Natural killer cell (primary cell): ENCODE measurements around the gene MYL5. TPM values are rescaled to one million over a fixed set of nuclear protein-coding genes. Genes with fewer than 3 reads are reported as not detected.

Experiments used
- ATAC-seq, 3 donors: fragments of 150-1000 bp in 2 of 3; fragments of 200-7000 bp in 1 of 3; cut with Tn5 transposase; 1 replicate in 1 of 3; 2 replicates in 2 of 3; pipeline ENCODE4 v1.10.0; 2021; ENCODE audit warnings: mild to moderate bottlenecking in 2 of 3, moderate library complexity in 2 of 3
- DNase-seq, 2 donors: peaks; one replicate each; pipeline versions ENCODE4 v3.0.0 to v3.0.0-alpha.2; 2013 to 2021; ENCODE audit warnings: mixed read lengths in 1 of 2
- H3K27ac ChIP-seq: one replicate; pipeline ENCODE4 v1.5.1; 2013; ENCODE audit warnings: mild to moderate bottlenecking, low read length
- H3K27me3 ChIP-seq: one replicate; pipeline ENCODE4 v1.6.1; 2013; ENCODE audit warnings: low read length; ENCODE audit not compliant: control insufficient read depth, insufficient read depth
- H3K36me3 ChIP-seq: one replicate; pipeline ENCODE4 v1.6.1; 2013; ENCODE audit warnings: low read length; ENCODE audit not compliant: control insufficient read depth, insufficient read depth
- H3K4me1 ChIP-seq: one replicate; pipeline ENCODE4 v1.6.1; 2013; ENCODE audit warnings: low read length; ENCODE audit not compliant: control insufficient read depth, insufficient read depth
- H3K4me3 ChIP-seq: one replicate; pipeline ENCODE4 v1.5.1; 2013; ENCODE audit warnings: low read length
- H3K9me3 ChIP-seq: one replicate; pipeline ENCODE4 v1.6.1; 2013; ENCODE audit warnings: low read length; ENCODE audit not compliant: control insufficient read depth, insufficient read depth
- H3K27ac Mint-ChIP-seq, 2 donors: one replicate each; pipeline ENCODE4 v1.8.0; 2022; ENCODE audit warnings: mild to moderate bottlenecking in 2 of 2, mixed read lengths in 2 of 2, moderate library complexity in 1 of 2
- H3K27me3 Mint-ChIP-seq, 2 donors: one replicate each; pipeline ENCODE4 v1.8.0; 2022; ENCODE audit warnings: low read depth in 2 of 2, mixed read lengths in 2 of 2
- H3K36me3 Mint-ChIP-seq: one replicate; pipeline ENCODE4 v1.8.0; 2022; ENCODE audit warnings: mixed read lengths
- H3K4me1 Mint-ChIP-seq, 2 donors: one replicate each; pipeline ENCODE4 v1.8.0; 2022; ENCODE audit warnings: mixed read lengths in 2 of 2
- H3K4me3 Mint-ChIP-seq: one replicate; pipeline ENCODE4 v1.8.0; 2022; ENCODE audit warnings: mild to moderate bottlenecking, moderate library complexity, mixed read lengths
- H3K9me3 Mint-ChIP-seq, 2 donors: one replicate each; pipeline ENCODE4 v1.8.0; 2022; ENCODE audit warnings: mixed read lengths in 2 of 2
- CTCF ChIP-seq: fragments of 200-600 bp; IDR thresholded peaks from one replicate; pipeline ENCODE4 v1.8.0; 2022; ENCODE audit warnings: antibody characterized with exemption
- WGBS: methylation state at CpG from one replicate; pipeline ENCODE4 v1.1.7; 2013; ENCODE audit warnings: missing lambda C conversion rate; ENCODE audit not compliant: insufficient coverage; 5-methylcytosine and 5-hydroxymethylcytosine counted together
- intact Hi-C: fragments of 100-400 bp; cut with micrococcal nuclease; formaldehyde crosslinking; loops from one replicate; pipeline ENCODE4 v1.14.2; 2022
- total RNA-seq, 4 donors: library from RNA; stranded (reverse); fragments of 120-200 nt in 1 of 4; gene quantifications; one replicate each; pipeline versions ENCODE4 v1.2.3 to v1.2.4, GENCODE V29; 2013 to 2022

Gene MYL5
- total RNA-seq, 3 donors from 2014 or later (not counting 1 experiment from before 2014, with no cell fraction given) = 23.4 to 39.5 (median 30.1) TPM

DNA sequence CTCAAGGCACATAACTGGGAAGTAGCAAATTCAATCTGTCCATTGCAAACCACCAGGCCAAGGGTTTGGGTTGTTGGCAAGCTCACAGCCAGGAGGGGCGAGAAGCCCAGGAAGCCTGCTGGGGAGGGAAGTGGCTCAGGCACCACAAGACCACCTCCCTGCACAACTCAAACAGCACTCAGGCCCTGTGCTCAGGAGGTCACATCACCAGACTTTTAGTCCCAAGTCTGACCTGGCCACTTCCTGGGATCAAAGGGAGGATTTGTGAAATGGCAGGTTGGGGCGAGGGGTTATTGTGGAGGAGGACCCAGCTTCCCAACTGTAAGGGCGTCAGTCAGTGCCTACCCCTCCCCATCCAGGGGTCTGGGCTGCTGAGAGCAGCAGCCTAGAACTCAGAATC, 2.6 kb upstream of the MYL5 start:
- intact Hi-C loops = no loop called here
- DNase-seq (no peak), ATAC-seq (no peak)
- H3K4me3 ChIP-seq = no peak overlapping the region
- no peaks in the 10 kb centered on the region for H3K27me3 ChIP-seq
- no peaks in the 10 kb centered on the region for H3K27me3 Mint-ChIP-seq
- no peaks in the 10 kb centered on the region for H3K36me3 Mint-ChIP-seq
- no peaks in the 10 kb centered on the region for H3K9me3 Mint-ChIP-seq
- peaks cover 7 to 14% of the 10 kb centered on the region in 2 donors for H3K4me1 Mint-ChIP-seq
- peaks cover 31% of the 10 kb centered on the region for H3K4me1 ChIP-seq
- WGBS = 90% methylated on average over 2 of the region's 3 CpGs
- H3K4me3 Mint-ChIP-seq = no peak overlapping the region
- H3K27ac ChIP-seq = no peak overlapping the region
- H3K27ac Mint-ChIP-seq = no peak overlapping the region
- peaks cover 17% of the 10 kb centered on the region for H3K36me3 ChIP-seq
- no peak for TF ChIP-seq CTCF
- H3K9me3 ChIP-seq = no peaks in the 10 kb centered on the region

DNA sequence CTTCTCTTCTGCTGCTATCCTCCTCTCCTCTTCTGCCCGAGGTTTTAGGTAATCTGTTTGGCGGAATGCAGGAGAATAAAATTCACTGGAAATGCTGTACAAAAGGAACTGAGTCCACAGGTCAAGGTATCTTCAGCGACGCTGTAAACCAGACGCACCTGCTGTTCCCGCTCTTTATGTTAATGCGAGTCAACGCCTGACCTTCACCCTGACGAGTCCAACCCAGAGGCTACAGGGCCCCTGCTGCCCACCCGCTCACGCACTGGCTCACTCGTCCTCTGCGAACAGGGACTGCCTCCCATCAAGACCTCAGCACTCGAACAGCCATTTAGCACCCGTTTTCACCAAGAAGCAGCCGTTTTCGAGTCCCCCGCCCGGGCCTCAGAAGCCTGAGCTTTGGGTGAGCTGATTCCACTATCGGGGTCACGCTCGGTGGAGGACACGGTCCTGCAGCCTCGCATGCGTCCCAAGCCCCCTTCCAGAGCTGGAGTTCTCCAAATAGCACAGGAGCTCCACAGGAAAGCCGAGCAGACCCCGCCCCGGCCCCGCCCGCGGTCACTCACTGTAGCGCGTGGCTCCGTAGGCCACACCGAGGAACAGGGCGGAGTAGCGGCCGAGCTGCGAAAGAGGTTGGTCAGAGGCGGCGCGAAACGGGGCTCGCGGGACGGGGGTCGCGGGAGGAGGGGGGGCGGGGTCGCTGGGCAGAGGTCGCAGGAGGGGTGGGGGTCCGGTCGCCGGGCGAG, 822 bp upstream of the MYL5 start:
- TF ChIP-seq CTCF = no peak
- Mint-ChIP-seq H3K4me3 (peak overlapping the region; percentile 82), H3K9me3 (no peaks in the 10 kb centered on the region), H3K36me3 (no peaks in the 10 kb centered on the region), H3K4me1 (peaks cover 7 to 14% of the 10 kb centered on the region in 2 donors), H3K27me3 (no peaks in the 10 kb centered on the region), H3K27ac (peak overlapping the region; percentile 81 to 92)
- intact Hi-C loops = loop anchor here (1.0 kb wide), 1 partner anchor 429 kb away; no protein-coding TSS in a partner anchor
- H3K36me3 ChIP-seq = peaks cover 17% of the 10 kb centered on the region
- no peaks in the 10 kb centered on the region for H3K27me3 ChIP-seq
- 14% methylated on average over 55 of the region's 55 CpGs for WGBS
- peaks cover 31% of the 10 kb centered on the region for H3K4me1 ChIP-seq
- H3K9me3 ChIP-seq = no peaks in the 10 kb centered on the region
- H3K4me3 ChIP-seq = peak overlapping the region; percentile 54
- DNase-seq (no peak), ATAC-seq (no peak)
- H3K27ac ChIP-seq = no peak overlapping the region

- Histone ChIP-seq H3K9me3 (no peaks in the 10 kb centered on the region), H3K27ac (peak overlapping the region; percentile 92), H3K27me3 (no peaks in the 10 kb centered on the region), H3K36me3 (peaks cover 17% of the 10 kb centered on the region), H3K4me3 (peak overlapping the region; percentile 61), H3K4me1 (peaks cover 44% of the 10 kb centered on the region)
- DNase-seq (no peak), ATAC-seq (no peak)
- Mint-ChIP-seq H3K9me3 (no peaks in the 10 kb centered on the region), H3K4me3 (peak overlapping the region; percentile 88), H3K4me1 (peaks cover 9 to 19% of the 10 kb centered on the region in 2 donors), H3K27ac (peak overlapping the region; percentile 81 to 92), H3K36me3 (no peaks in the 10 kb centered on the region), H3K27me3 (no peaks in the 10 kb centered on the region)
- no peak for TF ChIP-seq CTCF
- WGBS = 69% methylated on average over 26 of the region's 26 CpGs
- intact Hi-C loops = no loop called here
Measured at GRCh38 chr4:675036-675882, 917 bp downstream of the MYL5 start.
